Karpas-422 (cell line): ENCODE measurements around the gene ZFP62. TPM values are rescaled to one million over a fixed set of nuclear protein-coding genes. Genes with fewer than 3 reads are reported as not detected.
A peak's percentile ranks its signal among the peaks of the same experiment; 100 is the strongest.

ENCODE experiments used
- DNase-seq: peaks from one replicate; pipeline ENCODE4 v3.0.0-alpha.2; 2015
- H2AFZ ChIP-seq: fragments of 200-600 bp; sonication (generic); 2 replicates; pipeline ENCODE4 v1.6.1; 2014; ENCODE audit warnings: antibody characterized with exemption, low read length, mixed read lengths
- H3K27ac ChIP-seq: fragments of 200-600 bp; sonication (generic); 2 replicates; pipeline ENCODE4 v1.5.1; 2014; ENCODE audit warnings: mild to moderate bottlenecking, low read length, moderate library complexity
- H3K27me3 ChIP-seq: fragments of 200-600 bp; sonication (generic); 2 replicates; pipeline ENCODE4 v1.6.1; 2014; ENCODE audit warnings: low read length, mixed read lengths
- H3K36me3 ChIP-seq: fragments of 200-600 bp; sonication (generic); 2 replicates; pipeline ENCODE4 v1.6.1; 2014; ENCODE audit warnings: low read length, mixed read lengths; ENCODE audit not compliant: insufficient read depth
- H3K4me1 ChIP-seq: fragments of 200-600 bp; sonication (generic); 2 replicates; pipeline ENCODE4 v1.6.1; 2014; ENCODE audit warnings: mild to moderate bottlenecking, low read length, mixed read lengths
- H3K4me2 ChIP-seq: fragments of 200-600 bp; sonication (generic); 2 replicates; pipeline ENCODE4 v1.6.1; 2014; ENCODE audit warnings: low read length, low read depth, mild to moderate bottlenecking; ENCODE audit not compliant: poor library complexity, severe bottlenecking
- H3K4me3 ChIP-seq: fragments of 200-600 bp; sonication (generic); 2 replicates; pipeline ENCODE4 v1.5.1; 2014; ENCODE audit warnings: mild to moderate bottlenecking, antibody characterized with exemption, low read length, mixed read lengths
- H3K79me2 ChIP-seq: fragments of 200-600 bp; sonication (generic); 2 replicates; pipeline ENCODE4 v1.6.1; 2014; ENCODE audit warnings: mild to moderate bottlenecking, low read length, mixed read lengths
- H3K9ac ChIP-seq: fragments of 200-600 bp; sonication (generic); 2 replicates; pipeline ENCODE4 v1.6.0; 2014; ENCODE audit warnings: low read length
- H3K9me2 ChIP-seq: fragments of 200-600 bp; sonication (generic), shearing (Covaris generic); replicated peaks from 2 replicates; pipeline ENCODE4 v1.6.0; 2014; ENCODE audit warnings: mild to moderate bottlenecking, low read length, moderate library complexity; ENCODE audit not compliant: insufficient read depth
- H3K9me3 ChIP-seq: fragments of 300-700, 200-600 bp; sonication (generic); 2 replicates; pipeline ENCODE4 v1.6.1; 2014; ENCODE audit warnings: low read length, mixed read lengths
- H4K20me1 ChIP-seq: fragments of 200-600 bp; sonication (generic); 2 replicates; pipeline ENCODE4 v1.6.1; 2014; ENCODE audit warnings: mild to moderate bottlenecking, antibody characterized with exemption, low read length, low read depth; ENCODE audit not compliant: insufficient read depth
- total RNA-seq: library from RNA; depleted of rRNA; stranded (reverse); fragments of >200 nt; shearing (Covaris generic); gene quantifications from 2 replicates; pipeline ENCODE4 v1.2.3, GENCODE V29; 2014; ENCODE audit warnings: low replicate concordance

Gene ZFP62
- total RNA-seq, 1 experiment from 2014 or later, result 52.5 TPM

- no peaks in the 10 kb centered on the region for H3K27me3 ChIP-seq
- H3K4me3 ChIP-seq, result no peak overlapping the region
- H3K4me2 ChIP-seq, result no peak overlapping the region
- H4K20me1 ChIP-seq, result no peaks in the 10 kb centered on the region
- no peak overlapping the region for H3K27ac ChIP-seq
- H3K36me3 ChIP-seq, result no peaks in the 10 kb centered on the region
- H2AFZ ChIP-seq, result no peak overlapping the region
- no peaks in the 10 kb centered on the region for H3K9me3 ChIP-seq
- no peaks in the 10 kb centered on the region for H3K9me2 ChIP-seq
- H3K9ac ChIP-seq, result no peak overlapping the region
- H3K4me1 ChIP-seq, result no peaks in the 10 kb centered on the region
- no peak for DNase-seq
- no peaks in the 10 kb centered on the region for H3K79me2 ChIP-seq
These were observed 37.7 kb downstream of the ZFP62 start for GRCh38 chr5:180823346-180823745.

- Histone ChIP-seq H3K9me2 (no peaks in the 10 kb centered on the region), H3K9ac (no peak overlapping the region), H3K9me3 (no peaks in the 10 kb centered on the region), H3K27me3 (no peaks in the 10 kb centered on the region), H3K27ac (no peak overlapping the region), H3K36me3 (no peaks in the 10 kb centered on the region), H3K79me2 (no peaks in the 10 kb centered on the region), H2AFZ (no peak overlapping the region), H3K4me2 (no peak overlapping the region), H3K4me3 (no peak overlapping the region), H3K4me1 (peaks cover 13% of the 10 kb centered on the region), H4K20me1 (no peaks in the 10 kb centered on the region)
- DNase-seq, result no peak
These were observed 39.5 kb downstream of the ZFP62 start for GRCh38 chr5:180821538-180821937.

- Histone ChIP-seq H3K27me3 (no peaks in the 10 kb centered on the region), H3K79me2 (no peaks in the 10 kb centered on the region), H3K9me2 (no peaks in the 10 kb centered on the region), H4K20me1 (no peaks in the 10 kb centered on the region), H3K36me3 (no peaks in the 10 kb centered on the region), H2AFZ (no peak overlapping the region), H3K9ac (no peak overlapping the region), H3K4me1 (peaks cover 13% of the 10 kb centered on the region), H3K4me3 (no peak overlapping the region), H3K9me3 (no peaks in the 10 kb centered on the region), H3K4me2 (no peak overlapping the region), H3K27ac (no peak overlapping the region)
- DNase-seq, result no peak
These were observed 40.2 kb downstream of the ZFP62 start for GRCh38 chr5:180820788-180821321.

- no peak for DNase-seq
- no peaks in the 10 kb centered on the region for H3K9me2 ChIP-seq
- no peak overlapping the region for H3K27ac ChIP-seq
- H2AFZ ChIP-seq, result no peak overlapping the region
- H3K9me3 ChIP-seq, result no peaks in the 10 kb centered on the region
- no peaks in the 10 kb centered on the region for H3K79me2 ChIP-seq
- H3K4me1 ChIP-seq, result peaks cover 15% of the 10 kb centered on the region
- H3K4me3 ChIP-seq, result no peak overlapping the region
- no peak overlapping the region for H3K4me2 ChIP-seq
- no peak overlapping the region for H3K9ac ChIP-seq
- no peaks in the 10 kb centered on the region for H3K36me3 ChIP-seq
- no peaks in the 10 kb centered on the region for H4K20me1 ChIP-seq
- H3K27me3 ChIP-seq, result no peaks in the 10 kb centered on the region
These were observed 42.3 kb downstream of the ZFP62 start for GRCh38 chr5:180818677-180819341.

GRCh38 chr5:180817893-180818674, 43.0 kb downstream of the ZFP62 start:
- Histone ChIP-seq H3K79me2 (no peaks in the 10 kb centered on the region), H3K27ac (no peak overlapping the region), H3K4me3 (no peak overlapping the region), H3K9me3 (no peaks in the 10 kb centered on the region), H2AFZ (no peak overlapping the region), H3K27me3 (no peaks in the 10 kb centered on the region), H3K9me2 (no peaks in the 10 kb centered on the region), H3K9ac (no peak overlapping the region), H3K4me2 (peak overlapping the region; percentile 4), H4K20me1 (no peaks in the 10 kb centered on the region), H3K4me1 (peaks cover 15% of the 10 kb centered on the region), H3K36me3 (no peaks in the 10 kb centered on the region)
- DNase-seq, result no peak

GRCh38 chr5:180816608-180817534, 44.2 kb downstream of the ZFP62 start:
- Histone ChIP-seq H3K79me2 (no peaks in the 10 kb centered on the region), H3K9me3 (no peaks in the 10 kb centered on the region), H3K4me2 (no peak overlapping the region), H3K9me2 (no peaks in the 10 kb centered on the region), H3K36me3 (no peaks in the 10 kb centered on the region), H2AFZ (peak overlapping the region; percentile 70; the same call in 1 of the 2 replicates), H3K4me1 (peaks cover 15% of the 10 kb centered on the region), H3K27me3 (no peaks in the 10 kb centered on the region), H3K9ac (peak overlapping the region; percentile 13; the same call in 1 of the 2 replicates), H3K27ac (no peak overlapping the region), H4K20me1 (no peaks in the 10 kb centered on the region), H3K4me3 (no peak overlapping the region)
- DNase-seq, result no peak

GRCh38 chr5:180815293-180815917, 45.7 kb downstream of the ZFP62 start:
- H4K20me1 ChIP-seq, result no peaks in the 10 kb centered on the region
- H3K27me3 ChIP-seq, result no peaks in the 10 kb centered on the region
- no peak for DNase-seq
- H3K9ac ChIP-seq, result no peak overlapping the region
- no peak overlapping the region for H3K4me3 ChIP-seq
- no peaks in the 10 kb centered on the region for H3K79me2 ChIP-seq
- no peak overlapping the region for H2AFZ ChIP-seq
- H3K9me2 ChIP-seq, result no peaks in the 10 kb centered on the region
- no peaks in the 10 kb centered on the region for H3K36me3 ChIP-seq
- H3K27ac ChIP-seq, result no peak overlapping the region
- no peak overlapping the region for H3K4me2 ChIP-seq
- peaks cover 27% of the 10 kb centered on the region for H3K4me1 ChIP-seq
- no peaks in the 10 kb centered on the region for H3K9me3 ChIP-seq
